Embryonic facial prominence (tissue), 1 donor: Measurements from ENCODE around the gene FBLN2.

Experiments
- DNase-seq: peaks from one replicate; pipeline ENCODE4 v3.0.0-alpha.2; 2016; ENCODE audit errors: extremely low spot score

The FBLN2 gene

DNA sequence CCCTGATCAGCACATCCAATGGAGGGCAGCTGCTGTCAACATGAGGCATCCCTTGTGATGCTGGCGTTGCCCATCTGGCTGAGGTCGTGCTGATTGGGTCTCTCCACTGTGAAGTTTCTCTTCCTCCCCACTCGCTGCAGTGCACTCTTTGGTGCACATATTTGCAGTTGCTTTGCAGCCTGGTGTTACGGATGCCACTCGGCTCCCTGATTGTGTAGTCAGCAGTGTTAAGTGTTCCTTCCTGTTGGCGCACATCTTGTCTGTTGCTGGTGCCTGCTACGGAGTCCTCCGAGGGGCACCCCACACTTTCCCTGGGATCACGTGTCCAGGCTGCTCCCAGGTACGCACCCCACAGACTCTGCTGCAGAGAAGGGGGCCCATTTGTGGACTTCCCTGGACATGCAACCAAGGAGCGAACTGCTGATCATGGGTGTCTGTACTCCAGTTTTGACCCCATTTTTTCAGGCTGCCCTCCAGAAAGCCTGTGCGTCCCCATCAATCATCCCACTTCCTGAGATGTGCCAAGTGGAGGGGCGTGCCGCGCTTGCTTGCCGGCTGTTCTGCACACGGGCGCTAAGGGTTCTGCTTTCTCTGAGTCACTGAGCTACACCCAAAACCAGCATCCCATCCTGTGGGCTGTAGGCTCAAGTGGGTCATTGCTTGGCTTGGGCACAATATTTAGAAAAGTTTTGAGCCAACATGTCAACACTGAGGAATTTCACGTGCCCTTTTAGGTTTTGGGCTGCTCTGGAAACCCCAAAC is 98.6 kb downstream of the FBLN2 start:
- DNase-seq = no peak

DNA sequence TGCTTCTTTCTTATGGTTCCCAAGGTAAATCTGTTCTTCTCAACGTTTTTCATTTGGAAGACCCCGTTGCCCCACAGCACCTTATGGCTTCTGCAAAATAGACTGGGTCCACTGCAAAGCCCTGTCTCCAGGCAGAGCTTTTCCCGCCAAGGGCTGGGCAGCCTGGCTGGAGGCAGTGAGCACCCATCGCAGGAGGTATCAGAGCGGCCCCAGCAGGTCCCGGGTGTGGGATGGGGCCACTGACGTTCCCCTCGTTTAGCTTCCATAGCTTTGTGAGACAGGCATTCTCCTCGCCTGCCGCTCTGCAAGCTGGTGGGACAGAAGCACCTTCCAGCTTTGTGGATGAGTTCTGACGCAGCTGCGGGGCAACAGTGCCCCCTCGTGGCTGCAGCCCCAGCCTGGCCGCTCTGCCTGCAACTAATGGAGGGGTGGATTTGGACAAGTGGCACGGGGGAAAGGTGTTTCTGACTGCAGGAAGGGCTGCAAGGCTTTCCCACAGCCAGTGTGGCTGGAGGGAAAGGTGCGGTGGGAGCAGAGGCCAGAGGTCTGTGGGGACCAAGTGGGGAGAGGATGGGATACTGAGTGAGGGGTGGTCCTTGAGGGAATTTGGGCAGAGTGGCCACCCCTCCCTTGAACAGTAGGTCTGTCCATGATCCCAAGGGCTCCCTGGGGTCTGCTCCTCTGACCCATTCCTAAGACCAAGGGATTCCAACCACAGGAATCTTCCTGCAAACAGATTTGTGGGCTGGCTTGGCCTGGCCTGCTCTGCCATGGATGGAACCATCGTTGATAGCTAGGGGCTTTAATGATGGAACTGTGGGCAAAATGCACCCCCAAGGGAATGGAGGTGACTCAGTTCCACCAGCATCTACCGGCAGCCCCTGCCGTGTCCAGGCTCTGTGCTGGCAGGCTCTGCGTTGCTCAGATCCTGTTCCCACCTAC is 99.4 kb downstream of the FBLN2 start:
- peak; percentile 59 for DNase-seq

DNA sequence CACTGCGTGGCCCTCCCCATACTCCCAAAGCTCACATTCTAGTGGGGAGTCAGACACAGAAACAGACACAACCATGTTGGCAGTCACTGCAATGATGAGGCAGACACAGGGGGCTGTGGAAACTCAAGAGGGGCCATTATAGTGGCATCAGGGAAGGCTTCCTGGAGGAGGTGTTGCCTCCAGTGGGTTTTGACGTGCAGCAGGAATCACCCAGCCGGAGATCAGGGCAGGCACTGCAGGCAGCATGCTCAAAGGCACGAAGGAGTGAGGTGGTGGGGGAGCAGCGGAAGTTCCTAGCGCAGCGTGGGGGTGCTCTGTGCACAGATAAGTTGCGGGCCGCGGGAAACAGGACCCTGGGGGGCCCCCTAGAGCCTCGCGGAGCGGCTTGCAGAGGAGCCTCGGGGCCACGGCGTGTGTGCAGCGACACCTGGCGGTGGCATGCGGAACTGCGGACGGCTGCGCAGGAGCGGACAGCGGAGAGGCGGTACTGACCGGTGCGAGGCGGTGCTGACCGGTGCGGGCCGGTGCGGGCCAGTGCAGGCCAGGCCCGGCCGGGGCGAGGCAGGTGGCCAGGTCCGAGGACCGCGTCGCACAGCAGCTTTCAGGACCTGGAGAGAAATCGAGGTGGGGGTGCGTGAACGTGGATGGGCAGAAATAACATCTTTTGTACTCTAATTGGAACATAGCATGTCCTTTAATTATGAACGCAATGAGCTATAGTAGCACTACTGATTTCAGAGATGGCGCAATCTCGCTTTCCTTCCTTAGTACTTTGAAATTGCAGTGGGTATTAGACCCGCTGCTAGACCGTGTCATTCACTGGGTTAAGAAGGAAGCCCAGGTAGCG is 101.5 kb downstream of the FBLN2 start:
- DNase-seq = peak; percentile 30

DNA sequence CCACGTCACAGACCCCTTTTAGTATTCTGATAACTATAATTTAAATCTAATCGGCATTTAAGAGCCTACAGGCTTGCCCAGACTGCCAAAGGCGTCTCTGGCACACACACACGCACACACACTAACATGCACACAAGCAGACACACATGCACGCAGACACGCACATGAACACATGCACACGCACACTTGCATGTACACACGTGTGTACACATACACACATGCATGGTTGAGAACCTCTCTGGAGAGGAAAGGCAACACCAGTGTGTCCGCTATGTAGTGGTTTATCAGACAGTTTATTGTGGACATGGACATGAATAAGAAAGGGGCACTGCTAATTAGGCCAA is 102.1 kb downstream of the FBLN2 start:
- no peak for DNase-seq

DNA sequence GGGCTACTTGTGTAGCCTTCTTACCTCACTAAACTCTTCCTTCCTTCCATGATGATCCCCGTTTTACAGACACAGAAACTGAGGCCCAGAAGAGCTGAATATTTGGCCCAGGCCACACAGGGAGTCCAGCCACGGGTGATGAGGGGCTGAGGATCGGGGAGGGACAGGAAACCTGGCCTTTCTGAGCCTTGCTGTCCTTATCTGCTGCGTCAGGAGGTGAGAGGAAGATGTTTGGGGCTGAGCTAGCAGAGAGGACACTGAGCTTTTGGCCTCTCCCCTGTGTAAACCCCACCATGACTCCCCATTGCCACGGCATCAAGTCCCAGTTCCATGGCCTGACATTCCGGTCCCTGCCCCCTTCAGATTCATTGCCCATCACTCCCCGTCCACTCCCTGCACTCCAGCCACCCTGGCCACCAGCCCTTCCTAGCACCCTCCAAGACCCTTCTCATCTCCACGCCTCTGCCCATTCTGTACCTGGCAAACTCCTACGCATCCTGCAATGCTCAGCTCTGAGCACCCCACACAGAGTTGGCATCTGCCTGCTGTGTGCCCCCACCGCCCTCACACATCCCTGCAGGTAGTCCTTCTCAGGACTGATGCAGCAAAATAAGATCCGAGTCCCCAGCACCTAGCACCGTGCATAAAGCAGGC is 103.0 kb downstream of the FBLN2 start:
- DNase-seq = no peak

DNA sequence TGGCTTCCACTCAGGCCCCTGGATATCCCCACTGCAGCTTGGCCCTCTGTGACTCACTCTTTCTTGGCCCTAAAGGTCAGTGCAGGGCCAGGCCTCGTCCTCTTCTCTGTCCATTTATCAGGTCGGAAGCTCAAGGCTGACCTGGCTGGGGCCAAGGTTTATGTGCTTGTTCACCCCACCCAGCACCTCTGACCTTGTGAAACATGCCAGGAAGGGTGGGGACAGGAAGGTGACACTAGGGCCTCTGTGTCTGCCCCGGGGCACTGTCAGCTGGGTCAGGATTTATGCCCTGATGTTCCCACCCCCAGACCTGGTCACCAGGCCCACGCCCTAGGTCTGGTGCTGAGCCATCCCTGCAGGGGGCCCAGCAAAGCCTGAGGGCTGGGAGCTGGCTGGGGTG is 103.8 kb downstream of the FBLN2 start:
- DNase-seq = no peak

DNA sequence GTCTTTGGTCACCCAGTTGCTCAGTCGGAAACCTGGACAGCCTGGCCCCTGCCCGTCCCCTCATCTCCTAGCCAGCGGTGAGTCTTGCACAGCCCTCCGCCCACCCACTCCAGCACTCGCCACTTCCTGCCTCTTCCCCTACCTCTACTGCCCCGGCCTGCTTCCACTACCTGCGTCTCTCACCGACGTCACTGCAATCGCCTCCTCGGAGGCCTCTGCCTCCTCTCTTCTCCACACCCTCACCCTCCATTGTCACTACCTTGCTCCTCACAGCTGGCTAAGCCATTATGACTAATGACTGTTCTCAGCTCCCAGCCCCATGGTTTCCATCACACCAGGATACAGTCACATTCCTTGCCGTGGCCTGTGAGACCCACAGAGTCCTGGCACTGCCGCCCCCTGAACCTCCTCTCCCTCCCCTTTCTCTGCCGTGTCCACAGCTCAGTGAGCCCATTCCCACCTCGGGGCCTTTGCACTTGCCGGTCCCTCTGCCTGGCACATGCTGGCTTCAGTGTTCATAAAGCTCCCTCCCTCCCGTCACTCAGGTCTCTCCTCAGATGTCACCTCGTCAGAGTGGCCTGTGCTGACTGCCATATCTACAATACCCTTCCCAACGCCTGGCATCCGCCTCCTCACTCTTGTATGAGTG is 104.8 kb downstream of the FBLN2 start:
- no peak for DNase-seq

DNA sequence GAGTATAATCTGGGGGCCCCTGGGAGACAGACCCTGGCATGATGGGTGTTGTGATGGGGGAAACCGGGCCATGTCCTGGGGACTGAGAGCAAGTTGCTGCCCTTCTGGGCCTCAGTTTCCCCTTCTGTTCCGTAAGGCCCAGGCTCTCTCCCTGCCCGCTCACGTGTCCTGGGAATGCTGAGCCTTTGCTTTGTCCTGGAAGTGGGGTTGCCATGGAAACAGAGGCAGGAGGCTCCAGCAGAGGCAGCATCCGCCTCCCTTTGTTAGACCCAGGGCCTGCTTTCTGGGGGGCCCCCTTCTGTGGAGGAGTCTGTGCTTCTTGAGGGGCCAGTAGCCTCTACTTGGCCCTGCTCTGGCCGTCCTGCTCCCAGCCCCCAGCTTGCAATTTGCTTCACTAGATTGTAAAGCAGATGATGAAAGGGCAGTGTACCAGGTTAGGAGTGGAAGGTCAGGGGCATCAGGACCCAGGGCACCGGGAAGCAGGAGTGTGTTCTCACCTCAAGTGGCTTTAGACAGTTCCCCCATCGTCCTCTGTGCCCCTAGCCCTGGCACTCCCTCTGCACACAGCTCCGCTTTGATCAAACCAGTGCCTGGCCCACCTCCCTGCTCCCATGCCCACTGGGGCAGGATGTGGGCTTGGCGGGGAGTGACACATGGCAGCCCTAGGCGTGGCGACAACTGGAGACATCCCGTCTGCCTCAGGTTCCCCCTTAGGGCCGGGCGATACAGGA is 105.6 kb downstream of the FBLN2 start:
- no peak for DNase-seq

DNA sequence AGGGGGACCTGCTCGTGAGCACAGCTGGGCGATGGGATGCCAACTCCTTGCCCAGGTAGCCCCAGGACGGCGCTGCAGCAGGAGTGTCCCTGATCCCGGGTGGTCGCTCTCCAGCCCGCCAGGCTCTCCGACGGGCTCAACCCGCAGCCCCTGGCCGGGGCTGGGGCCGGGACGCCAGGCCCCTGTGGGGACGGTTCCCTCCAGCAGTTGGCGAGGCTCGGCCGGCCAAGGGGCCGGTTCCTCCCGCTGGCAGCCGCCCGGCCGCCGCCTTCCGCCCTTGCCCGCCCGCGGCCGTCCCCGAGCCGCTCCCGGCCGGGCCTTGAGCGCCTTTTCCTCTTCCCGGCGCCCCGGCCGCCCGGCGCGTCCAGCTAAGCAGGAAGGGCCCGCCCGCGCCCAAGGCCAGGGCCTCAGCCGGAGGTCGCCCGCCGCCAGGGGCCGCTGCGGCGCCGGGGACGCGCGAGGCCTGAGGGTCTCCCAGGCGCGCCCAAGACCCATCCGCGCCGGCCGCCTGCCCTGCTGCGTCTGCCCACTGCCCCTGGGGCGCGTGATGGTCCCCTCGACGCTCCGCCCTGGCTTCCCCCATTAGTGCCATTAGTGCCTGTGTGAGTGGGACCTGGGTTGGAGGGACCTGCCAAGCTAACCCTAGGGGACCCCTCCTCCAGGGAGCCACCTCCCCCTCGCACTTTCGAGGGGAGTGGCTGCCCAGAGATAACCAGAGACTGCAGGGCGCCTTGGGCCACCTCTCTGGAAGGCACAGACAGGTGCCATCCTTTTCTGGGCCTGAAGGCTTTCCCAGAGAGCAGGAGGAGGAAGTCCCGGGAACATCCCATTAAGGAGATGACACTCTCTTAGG is 106.4 kb downstream of the FBLN2 start:
- DNase-seq = no peak

DNA sequence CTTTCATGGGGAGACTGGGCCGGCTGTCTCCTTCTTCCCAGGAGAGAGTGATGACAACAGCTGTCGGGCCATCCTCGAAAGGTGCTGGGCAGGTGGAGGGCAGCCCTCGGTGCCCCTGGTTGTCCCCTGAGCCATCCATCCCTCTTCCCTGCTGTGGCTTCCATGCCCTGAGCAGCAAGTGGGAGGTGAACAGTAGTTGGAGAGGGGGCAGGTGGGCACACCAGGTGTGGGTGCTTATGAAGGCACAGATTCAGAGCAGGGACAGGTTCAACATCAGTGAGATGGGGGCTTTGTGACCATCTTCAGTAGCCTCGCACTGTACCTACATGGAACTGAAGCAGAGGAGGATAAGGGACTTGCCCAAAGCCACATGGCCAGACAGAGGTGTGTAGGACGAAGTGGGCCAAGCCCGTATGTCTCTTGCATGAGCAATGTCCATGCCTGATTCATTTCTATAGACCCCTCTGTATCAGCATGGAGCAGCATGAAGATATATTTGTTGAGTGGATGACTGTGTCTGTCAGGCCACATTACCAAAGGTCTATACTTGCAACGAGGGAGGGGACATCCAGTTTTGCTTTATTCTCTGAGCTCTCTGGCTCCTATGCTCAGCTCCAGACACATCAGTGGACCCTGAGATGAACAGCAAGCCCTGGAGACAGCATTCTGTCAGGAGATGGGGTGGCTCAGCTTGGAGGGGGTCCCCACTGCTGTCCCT is 107.8 kb downstream of the FBLN2 start:
- no peak for DNase-seq

DNA sequence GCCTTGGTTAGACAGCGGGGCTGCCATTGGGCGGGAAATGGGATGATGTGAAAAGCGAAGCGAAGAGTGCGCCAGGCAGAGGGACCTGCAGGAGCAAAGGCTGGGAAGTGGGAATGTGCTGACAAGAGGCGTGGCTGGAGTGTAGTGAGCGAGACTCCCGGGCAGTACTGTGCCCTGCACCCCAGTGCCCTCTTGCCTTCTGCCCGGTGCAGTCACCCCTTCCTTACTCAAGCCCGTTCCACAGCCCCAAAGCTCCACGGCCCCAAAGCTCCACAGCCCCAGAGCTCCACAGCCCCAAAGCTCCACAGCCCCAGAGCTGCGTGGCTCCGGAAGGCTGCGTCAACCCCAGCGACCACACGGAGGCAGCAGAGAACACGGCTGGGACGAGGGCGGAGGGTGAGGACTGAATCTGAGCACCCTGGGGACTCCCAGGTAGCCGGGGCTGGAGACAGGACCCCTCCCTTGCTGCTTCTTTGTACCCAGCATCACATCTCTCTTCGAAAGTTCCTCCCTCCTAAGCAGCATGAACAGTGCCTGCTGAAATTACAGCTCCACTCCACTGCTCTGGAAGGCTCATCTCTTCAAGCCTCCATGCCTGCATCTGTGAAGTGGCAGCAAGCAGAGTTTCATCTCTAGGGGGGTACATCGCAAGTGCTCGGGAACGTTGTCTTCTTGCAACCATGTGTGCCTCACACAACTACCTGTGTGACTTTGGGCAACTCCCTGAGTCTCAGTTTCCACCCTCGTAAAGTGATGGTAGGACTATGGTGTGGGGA is 108.9 kb downstream of the FBLN2 start:
- no peak for DNase-seq

DNA sequence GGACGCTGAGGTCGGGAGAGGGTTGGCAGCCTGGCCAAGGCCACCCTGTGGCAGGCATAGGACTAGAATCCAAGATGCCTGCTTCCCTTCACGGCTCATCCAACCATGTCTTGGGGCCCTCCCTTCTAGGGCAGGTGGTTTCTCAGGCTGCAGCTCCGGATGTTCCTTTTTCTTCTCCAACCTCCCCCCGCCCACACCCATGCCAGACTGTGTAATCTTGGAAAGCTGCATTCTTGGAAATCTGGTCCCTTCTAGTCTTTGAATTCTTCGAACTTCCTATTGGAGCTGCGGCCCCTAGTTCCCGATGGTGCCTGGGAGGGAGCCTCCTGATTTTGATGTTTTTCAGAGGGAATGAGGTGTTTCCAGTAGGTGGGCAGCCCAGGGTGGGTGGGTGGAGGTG is 109.8 kb downstream of the FBLN2 start:
- no peak for DNase-seq

DNA sequence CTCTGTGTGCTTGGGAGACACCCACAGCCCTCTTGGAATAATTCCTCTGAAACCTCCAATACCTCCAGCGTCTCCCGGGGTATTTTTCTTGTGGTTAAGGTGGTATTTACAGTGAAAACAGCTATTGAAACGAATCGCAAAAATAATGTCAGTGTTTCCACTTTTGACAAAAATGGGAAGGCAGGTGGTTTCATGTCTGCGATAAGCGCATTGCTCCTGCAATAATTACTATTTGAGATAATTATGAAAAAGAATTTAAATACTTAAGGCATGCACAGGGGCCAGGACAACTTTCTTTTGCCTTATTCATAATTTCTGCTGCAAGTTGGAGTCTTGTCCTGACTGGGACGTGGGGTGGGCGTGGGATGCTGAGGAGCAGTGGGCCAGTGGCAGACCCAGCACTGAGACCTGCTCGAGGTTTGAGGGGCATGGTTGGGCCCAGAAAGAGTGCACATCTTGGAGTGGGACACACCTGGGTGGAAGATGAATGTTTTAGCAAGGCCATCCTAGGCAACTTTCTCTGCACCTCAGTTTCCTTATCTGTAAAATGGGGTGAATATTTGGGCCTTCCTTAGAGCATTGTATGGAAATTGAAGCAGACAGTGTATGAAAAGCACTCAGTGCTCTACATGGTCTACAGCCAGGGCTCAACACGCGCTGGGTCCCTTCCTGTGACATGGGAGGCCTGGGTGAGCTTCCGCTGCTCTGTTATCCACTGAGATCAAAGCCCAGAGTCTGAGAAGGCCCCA is 110.5 kb downstream of the FBLN2 start:
- no peak for DNase-seq

DNA sequence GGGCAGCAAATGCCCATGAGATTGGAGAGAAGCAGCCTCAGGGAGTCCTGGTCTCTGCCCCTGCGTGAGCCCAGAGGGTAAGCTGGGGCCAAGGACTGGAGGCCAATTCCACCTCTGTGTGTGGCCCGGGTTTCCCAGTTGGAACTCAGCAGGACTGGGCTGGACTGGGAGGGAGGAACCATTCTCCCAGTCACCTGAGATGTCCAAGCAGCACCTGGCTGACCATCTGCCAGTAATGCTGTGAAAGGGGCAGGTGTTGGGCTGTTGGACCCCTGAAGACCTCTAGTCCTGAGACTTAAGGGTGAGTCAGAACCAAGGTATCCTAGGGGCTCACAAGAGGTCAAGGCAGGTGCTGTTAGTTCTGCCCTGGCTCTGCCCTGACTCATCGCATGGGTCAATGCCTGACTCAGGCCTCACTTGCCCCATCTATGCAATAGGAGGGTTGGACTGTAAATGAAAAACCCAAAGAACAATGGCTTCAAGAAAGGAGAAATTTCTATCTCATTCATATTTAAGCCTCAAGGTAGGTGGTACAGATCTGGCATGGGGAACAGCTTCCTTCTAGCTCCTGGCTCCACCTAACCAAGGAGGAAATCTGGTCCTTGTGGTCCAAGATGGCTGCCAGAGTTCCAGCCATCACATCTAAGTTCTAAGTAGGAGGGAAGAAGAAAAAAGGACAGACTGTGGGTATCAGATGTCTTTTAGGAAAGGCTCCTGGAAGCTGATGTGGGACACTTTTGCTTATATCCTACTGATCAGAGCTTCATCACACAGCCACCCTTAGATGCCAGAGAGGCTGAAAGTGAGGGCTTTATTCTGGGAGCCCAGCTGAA is 111.3 kb downstream of the FBLN2 start:
- no peak for DNase-seq

DNA sequence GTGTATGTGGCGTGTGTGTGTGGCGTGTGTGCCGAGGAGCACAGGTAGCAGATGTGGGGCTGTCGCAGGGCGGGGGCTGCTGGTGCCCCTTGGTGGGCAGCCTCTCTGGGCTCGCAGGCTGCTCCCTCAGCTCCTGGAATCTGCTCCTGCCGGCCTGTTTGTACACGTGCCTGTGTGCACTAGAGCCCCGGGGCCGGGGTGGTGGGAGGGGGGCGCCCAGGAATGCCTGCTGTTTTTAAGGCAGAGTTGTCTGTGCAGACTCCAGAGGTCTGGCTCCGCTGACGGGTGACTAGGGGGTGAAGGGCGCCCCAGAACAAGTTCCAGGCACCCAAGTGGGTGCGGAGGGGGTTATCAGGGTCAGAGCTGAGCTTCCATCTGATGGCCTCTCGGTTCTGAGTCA is 112.2 kb downstream of the FBLN2 start:
- DNase-seq = no peak

DNA sequence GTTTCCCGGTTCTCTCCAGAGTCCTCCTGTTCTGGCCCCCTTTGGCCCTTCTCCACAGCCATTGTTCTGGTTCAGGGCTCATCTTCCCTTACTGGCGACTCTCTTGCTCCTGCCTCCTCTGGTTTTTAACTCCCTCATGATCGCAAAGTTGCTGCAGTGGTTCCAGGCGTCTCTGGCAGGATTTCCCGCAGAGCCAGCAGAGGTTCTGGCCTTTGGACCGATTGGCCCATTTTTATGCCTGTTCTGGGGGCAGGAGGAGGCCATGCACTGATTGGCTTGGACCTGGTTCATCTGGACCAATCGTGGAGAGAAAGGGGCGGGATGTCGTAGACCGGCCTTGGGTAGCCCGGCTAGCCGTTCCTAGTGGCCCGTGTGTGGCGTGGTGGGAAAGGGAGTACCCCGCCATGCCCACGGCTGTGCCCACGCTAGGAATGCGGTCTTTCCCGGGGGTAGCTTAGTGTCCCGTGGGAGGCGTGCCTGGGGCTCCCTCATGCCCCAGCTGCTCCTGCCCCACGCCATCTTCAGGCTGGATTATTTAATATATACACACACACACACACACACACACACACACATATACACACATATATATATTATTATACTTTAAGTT is 113.4 kb downstream of the FBLN2 start:
- no peak for DNase-seq
